HG03571 (cell line): ENCODE results near the gene ABCA2.
"Not testable (repeated sequence)": the region's sequence is repeated elsewhere in the genome, so short reads cannot be mapped to it uniquely, and the experiment has no call there.

Source experiments
- ATAC-seq: cut with Tn5 transposase; IDR thresholded peaks from one replicate; pipeline ENCODE4 v1.9.1; 2021; ENCODE audit not compliant: unreplicated experiment

Gene ABCA2

GRCh38 chr9:137063311-137064026 lies 35.4 kb upstream of the ABCA2 start:
- ATAC-seq, result no peak

DNA sequence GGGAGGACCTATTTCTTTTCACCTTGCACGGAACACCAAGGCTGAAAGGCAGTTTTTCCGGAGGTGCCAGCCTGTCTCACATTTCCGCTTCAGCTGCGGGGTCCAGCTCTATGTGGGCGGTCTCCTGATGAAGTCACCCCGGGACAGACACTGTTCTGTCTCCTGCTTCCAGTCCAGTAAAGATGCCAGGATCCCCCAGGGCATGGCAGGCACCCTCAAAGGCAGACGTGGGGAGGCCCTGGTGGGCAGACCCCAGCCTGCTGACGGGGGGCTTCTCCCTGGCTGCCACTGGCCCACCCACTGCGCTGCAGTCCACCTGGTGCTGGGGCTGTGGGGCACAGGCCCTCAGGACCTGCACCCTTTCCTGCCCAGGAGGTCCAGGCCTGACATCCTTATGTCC lies 34.8 kb upstream of the ABCA2 start:
- not testable (repeated sequence) for ATAC-seq

GRCh38 chr9:137062384-137062783 lies 34.3 kb upstream of the ABCA2 start:
- ATAC-seq, result no peak

DNA sequence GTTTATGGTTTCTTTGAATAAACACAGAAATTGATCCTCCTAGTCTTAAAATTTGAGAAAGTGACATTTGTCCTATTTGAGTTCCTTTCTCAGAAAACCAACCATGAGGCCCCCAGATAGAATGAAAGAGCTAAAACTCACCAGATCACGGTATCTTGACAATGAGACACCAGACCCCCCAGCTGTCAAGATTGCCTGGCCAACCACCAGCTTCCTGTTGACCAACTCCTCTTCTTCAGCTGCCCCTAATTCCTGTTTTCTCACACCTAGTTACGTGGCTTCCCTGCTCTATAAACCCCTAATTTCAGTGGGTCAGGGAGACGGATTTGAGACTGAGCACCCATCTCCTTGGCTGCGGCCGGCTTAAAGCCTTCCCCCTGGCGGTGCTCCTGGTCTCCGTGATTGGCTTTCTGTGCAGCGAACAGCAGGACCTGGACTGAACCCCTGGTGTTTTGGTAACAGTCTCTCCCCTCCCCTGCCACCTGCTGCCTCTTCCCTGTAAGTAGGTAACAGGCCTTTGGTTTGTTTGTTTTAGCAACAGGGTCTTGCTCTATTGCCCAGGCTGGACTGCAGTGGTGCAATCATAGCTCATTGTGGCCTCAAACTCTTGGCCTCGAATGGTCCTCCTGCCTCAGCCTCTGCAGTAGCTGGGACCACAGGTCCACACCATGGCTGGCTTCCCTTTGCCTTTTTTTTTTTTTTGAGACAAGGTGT lies 30.6 kb upstream of the ABCA2 start:
- ATAC-seq, result no peak

GRCh38 chr9:137057545-137057944 lies 29.5 kb upstream of the ABCA2 start:
- ATAC-seq, result no peak

DNA sequence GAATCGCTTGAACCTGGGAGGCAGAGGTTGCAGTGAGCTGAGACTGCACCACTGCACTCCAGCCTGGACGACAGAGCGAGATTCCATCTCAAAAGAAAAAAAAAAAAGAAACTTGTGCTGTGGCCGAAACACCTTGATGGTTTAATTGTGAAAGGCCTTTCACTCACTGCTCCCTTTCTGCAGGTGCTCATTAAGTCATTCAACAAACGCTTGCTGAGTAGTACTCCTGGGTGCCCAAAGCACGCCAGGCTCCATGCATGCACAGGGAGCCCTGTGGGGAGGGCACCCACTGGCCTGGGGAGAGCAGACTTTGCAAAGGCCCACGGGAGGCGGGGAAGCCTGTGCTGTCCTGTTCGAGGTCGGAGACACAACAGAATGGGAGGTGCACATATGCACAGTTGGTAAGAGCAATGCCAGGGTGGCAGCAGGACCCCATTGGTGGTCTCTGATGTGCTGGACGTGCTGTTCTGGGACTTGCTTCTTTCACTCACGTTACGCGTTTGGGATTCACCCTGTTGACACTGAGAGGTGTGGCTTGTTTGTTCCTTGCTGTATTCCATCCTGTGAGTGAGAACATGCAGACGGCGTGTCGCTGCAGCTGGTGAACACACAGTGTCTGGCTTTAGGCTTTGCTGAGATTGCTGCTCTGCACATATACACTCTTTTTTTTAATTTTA lies 28.8 kb upstream of the ABCA2 start:
- no peak for ATAC-seq

DNA sequence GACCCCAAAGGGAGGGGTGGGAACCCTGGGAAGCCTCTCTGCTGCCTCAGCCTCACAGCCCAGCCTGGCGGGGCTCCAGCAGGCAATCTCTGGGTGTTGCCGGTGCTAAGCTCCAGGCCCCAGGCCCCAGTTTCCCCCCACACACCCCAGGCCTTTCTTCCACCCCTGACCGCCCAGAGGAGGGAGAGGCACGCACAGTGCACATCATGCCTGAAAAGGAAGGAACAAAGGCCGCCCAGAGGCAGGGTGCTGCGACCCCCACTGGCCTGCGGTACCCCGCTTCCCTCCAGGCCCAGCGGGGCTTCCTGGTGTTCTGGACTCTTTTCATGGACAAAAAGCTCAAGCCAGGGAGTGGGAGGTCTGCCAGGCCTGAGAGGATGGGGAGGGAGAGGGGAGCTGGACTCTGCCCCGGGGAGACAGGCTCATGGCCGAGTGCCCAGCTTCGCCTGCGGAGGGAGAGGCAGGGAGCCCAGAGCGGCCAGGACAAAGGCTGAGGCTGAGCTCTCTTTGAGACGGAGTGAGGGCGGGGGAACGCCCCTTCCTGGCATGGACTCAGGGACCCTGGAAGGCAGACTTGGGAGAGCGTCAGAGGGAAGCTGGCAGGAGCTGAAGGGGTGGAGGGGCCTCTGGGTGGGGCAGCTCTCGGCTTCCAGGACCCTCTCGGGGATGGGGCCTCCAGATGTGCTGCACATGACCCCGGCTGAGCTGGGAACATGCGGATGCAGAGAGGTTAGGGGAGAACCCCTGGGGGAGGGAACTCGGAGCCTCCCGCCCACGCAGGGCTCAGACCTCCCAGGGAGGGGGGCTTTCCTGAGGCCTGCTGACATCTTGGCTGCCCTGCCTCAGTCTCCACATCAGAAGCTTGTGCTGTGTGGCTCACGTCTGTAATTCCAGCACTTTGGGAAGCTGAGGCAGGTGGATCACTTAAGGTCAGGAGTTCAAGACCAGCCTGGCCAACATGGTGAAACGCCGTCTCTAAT lies 27.6 kb upstream of the ABCA2 start:
- ATAC-seq, result no peak

DNA sequence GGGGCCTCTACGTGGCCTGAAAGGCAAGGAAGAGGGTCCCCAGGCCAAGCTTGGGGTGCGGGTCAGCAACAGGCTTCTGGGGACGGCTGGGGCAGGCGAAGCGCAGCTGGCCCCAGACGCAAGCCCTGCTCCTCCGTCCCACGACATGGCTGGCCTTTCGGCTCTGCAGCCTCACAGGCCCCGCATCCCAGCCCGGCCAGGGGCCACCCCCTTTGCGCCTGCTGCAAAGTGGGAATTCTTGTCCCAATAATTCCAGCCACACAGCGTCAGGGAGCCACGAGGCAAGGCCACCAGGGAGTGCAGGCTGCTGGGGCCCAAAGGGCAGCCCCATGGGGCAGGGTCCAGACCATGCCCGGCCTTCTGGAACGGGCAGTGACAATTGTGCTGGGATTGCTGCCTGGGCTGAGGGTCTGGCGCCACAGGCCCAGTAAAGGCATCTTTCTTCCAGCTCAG lies 26.9 kb upstream of the ABCA2 start:
- no peak for ATAC-seq

- no peak for ATAC-seq
Observed at GRCh38 chr9:137053944-137054931, 26.2 kb upstream of the ABCA2 start, which contains the start of gene ENTPD2. Gene ENTPD2 (minus strand): TSS chr9:137054061. CDS start chr9:137053997, 64 bp downstream.

GRCh38 chr9:137052998-137053943 lies 25.2 kb upstream of the ABCA2 start:
- no peak for ATAC-seq

DNA sequence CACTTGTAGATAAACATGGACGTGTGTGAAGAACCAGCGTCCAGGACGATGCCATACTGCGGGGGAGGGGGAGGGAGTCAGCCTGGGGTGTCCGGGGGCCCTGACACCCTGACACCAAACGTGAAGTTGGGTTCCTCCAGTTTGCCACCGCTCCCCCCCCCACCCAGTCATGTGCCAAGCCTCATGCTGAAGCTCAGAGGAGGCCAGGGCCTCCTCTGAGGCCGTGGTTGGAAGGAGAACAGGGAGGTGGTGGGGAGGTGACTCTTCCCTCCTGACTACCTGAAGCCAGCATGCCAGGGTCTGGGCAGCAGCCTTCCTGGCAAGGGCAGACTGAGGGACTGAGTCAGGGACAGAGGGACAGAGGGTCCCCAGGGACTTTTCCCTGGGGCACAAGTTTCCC lies 24.3 kb upstream of the ABCA2 start:
- ATAC-seq, result no peak

GRCh38 chr9:137051145-137051724 lies 23.2 kb upstream of the ABCA2 start:
- ATAC-seq, result no peak

DNA sequence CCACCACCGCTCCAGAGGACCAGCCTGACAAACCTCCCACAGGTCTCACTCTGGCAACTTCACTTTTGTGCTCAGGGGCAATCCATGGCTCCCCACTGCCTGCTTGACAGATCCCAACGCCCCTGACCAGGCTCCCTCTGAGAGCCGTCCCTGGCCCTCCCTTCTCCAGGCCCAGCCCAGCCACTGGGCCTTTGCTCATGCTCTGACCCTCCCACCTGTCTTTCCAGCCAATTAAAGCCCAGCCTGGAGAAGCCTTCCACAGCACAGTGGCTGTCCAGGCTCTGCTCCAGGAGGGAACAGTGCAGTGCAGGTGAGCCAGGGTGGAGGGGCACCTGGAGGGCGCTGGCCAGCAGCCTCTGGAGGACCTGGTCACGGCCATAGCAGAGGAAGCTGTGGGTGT lies 22.5 kb upstream of the ABCA2 start:
- no peak for ATAC-seq

GRCh38 chr9:137049544-137050449 lies 21.8 kb upstream of the ABCA2 start:
- no peak for ATAC-seq

DNA sequence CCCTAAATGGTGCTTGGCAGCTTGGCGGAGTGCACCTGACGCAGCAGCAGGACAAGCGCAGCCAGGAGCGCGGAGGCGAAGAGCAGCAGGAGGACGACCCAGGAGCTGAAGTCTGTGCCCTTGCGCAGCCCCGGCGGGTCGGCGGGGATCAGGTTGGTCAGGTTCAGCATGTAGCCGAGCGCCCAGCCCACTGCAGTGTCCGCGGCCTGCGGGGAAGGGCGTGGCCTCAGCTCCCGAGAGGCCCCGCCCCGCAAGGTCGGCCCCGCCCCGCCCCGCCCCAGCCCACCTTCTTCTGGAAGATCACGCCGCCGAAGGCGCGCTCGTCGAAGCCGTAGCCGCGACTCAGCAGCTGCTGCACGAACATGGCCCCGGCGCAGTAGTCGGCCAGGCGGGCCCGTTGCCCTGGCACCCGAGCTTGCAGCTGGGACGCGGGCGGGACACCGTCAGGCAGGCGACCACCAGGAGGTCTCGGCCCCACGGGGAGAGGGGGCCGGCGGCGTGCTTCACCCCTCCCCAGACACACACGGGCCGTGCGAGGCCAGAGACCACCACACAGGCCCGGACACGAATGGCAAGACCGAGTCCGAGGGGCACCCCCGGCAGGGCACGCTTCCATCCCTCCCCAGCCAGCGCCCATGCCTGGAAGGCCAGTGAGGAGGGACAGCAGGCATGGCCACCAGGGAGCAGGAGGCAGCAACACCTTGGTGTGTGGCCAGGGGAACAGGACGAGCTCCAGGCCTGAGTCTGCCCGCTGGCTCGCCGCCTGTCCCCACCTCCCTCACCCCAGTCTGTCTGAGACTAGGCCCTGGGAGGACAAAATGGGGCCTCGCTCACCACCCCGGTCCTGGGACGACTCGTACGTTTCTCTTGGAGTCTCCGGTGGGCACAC lies 20.9 kb upstream of the ABCA2 start:
- ATAC-seq, result no peak
